Keratinocyte (primary cell): ENCODE data around the gene TH. TPM values are rescaled to one million over a fixed set of nuclear protein-coding genes. Genes with fewer than 3 reads are reported as not detected.

ENCODE experiments used
- DNase-seq: peaks from one replicate; pipeline ENCODE4 v3.0.0-alpha.2; 2011; ENCODE audit warnings: low read depth, missing footprints, low spot score
- FAIRE-seq: peaks from 2 replicates; lab custom pipeline; 2011; peaks lifted over from hg19 to GRCh38; lab: Jason Lieb, UNC
- H2AFZ ChIP-seq: 2 replicates; pipeline ENCODE4 v1.6.0; 2012; ENCODE audit warnings: low read length, control low read depth, inconsistent platforms; ENCODE audit not compliant: control insufficient read depth
- H3K27ac ChIP-seq: 2 replicates; pipeline ENCODE4 v1.5.1; 2011; ENCODE audit warnings: low read length; ENCODE audit not compliant: control insufficient read depth, insufficient read depth
- H3K27me3 ChIP-seq: 3 replicates; pipeline ENCODE4 v1.6.0; 2011; ENCODE audit warnings: low read length; ENCODE audit not compliant: control insufficient read depth, insufficient read depth; ENCODE audit errors: extremely low read depth
- H3K36me3 ChIP-seq, 2 experiments: 2 replicates in 1 of 2; 3 replicates in 1 of 2; pipeline ENCODE4 v1.5.1; 2011; ENCODE audit warnings: low read length in 2 of 2, mild to moderate bottlenecking in 1 of 2; ENCODE audit not compliant: control insufficient read depth in 2 of 2, insufficient read depth in 2 of 2; ENCODE audit errors: extremely low read depth in 1 of 2
- H3K4me1 ChIP-seq: 3 replicates; pipeline ENCODE4 v1.5.1; 2011; ENCODE audit warnings: low read length; ENCODE audit not compliant: control insufficient read depth, insufficient read depth; ENCODE audit errors: extremely low read depth
- H3K4me2 ChIP-seq: 3 replicates; pipeline ENCODE4 v1.6.0; 2011; ENCODE audit warnings: low read depth, low read length; ENCODE audit not compliant: control insufficient read depth, insufficient read depth; ENCODE audit errors: extremely low read depth
- H3K4me3 ChIP-seq, 3 experiments: fragments of 200-600 bp in 1 of 3; sonication (generic) in 1 of 3; 2 replicates in 2 of 3; 3 replicates in 1 of 3; pipeline ENCODE4 v1.5.1; 2011 to 2016; ENCODE audit warnings: low read length in 3 of 3, mild to moderate bottlenecking in 3 of 3, control low read depth in 2 of 3, inconsistent platforms in 1 of 3, low read depth in 1 of 3, mixed read lengths in 1 of 3, mixed run types in 1 of 3, moderate library complexity in 1 of 3; ENCODE audit not compliant: control insufficient read depth in 2 of 3, insufficient read depth in 2 of 3; ENCODE audit errors: extremely low read depth in 1 of 3
- H3K79me2 ChIP-seq: 2 replicates; pipeline ENCODE4 v1.6.0; 2012; ENCODE audit warnings: low read length; ENCODE audit not compliant: control insufficient read depth, insufficient read depth
- H3K9ac ChIP-seq: 3 replicates; pipeline ENCODE4 v1.6.0; 2011; ENCODE audit warnings: low read length; ENCODE audit not compliant: control insufficient read depth, insufficient read depth; ENCODE audit errors: extremely low read depth
- H3K9me1 ChIP-seq: 3 replicates; pipeline ENCODE4 v1.6.0; 2011; ENCODE audit warnings: low read length; ENCODE audit not compliant: control insufficient read depth, insufficient read depth; ENCODE audit errors: extremely low read depth
- H3K9me3 ChIP-seq: 2 replicates; pipeline ENCODE4 v1.5.1; 2012; ENCODE audit warnings: low read depth, low read length; ENCODE audit not compliant: control insufficient read depth
- H4K20me1 ChIP-seq: 3 replicates; pipeline ENCODE4 v1.6.0; 2011; ENCODE audit warnings: low read length; ENCODE audit not compliant: control insufficient read depth, insufficient read depth; ENCODE audit errors: extremely low read depth
- CTCF ChIP-seq, 3 experiments: IDR thresholded peaks in 1 of 3; conservative IDR thresholded peaks in 1 of 3; optimal IDR thresholded peaks in 1 of 3; 2 replicates in 2 of 3; 3 replicates in 1 of 3; pipeline versions ENCODE3 to v1.5.1; 2011; ENCODE audit warnings: low read length in 3 of 3, mild to moderate bottlenecking in 3 of 3, moderate library complexity in 2 of 3, control low read depth in 1 of 3, inconsistent platforms in 1 of 3; ENCODE audit not compliant: insufficient read depth in 2 of 3; ENCODE audit errors: extremely low read depth in 1 of 3
- EZH2 ChIP-seq: IDR thresholded peaks from one replicate; pipeline ENCODE4 v1.6.1; 2012; ENCODE audit warnings: inconsistent platforms, mild to moderate bottlenecking, low read length, moderate library complexity
- dilution Hi-C: fragments of 300-500 bp; cut with MboI; formaldehyde crosslinking; loops from one replicate; pipeline ENCODE4 v1.7.0; 2020; ENCODE audit warnings: low sequenced_read_pairs; ENCODE audit not compliant: extremely low pct_ligation_motif_present
- polyA plus RNA-seq, 5 experiments: library from polyadenylated mRNA; depleted of rRNA in 3 of 5; stranded (reverse) in 3 of 5; stranded (forward) in 1 of 5; unstranded in 1 of 5; fragments of >200 nt; gene quantifications; 1 replicate in 1 of 5; 2 replicates in 3 of 5; 3 replicates in 1 of 5; pipeline versions ENCODE4 v1.2.1 to v1.2.3, GENCODE V29; 2011 to 2012; ENCODE audit warnings: missing spikeins in 2 of 5, low read depth in 1 of 5, low replicate concordance in 1 of 5

The TH gene
- polyA plus RNA-seq, 1 donor (not counting 4 experiments of a cell fraction or from before 2014, with no cell fraction given), result 0.50 TPM

- dilution Hi-C loops, result no loop called here
- Histone ChIP-seq H3K9me1 (no peaks in the 10 kb centered on the region), H3K79me2 (no peaks in the 10 kb centered on the region), H3K27me3 (peaks cover 37% of the 10 kb centered on the region), H3K36me3 (no peaks in the 10 kb centered on the region), H3K4me2 (no peak overlapping the region), H3K9me3 (peaks cover 8% of the 10 kb centered on the region), H3K4me3 (no peak overlapping the region), H4K20me1 (no peaks in the 10 kb centered on the region), H3K4me1 (no peaks in the 10 kb centered on the region), H3K27ac (no peak overlapping the region), H2AFZ (no peak overlapping the region), H3K9ac (no peak overlapping the region)
- DNase-seq (no peak), FAIRE-seq (no peak)
- no peak for TF ChIP-seq CTCF (optimal IDR thresholded peaks at IDR 0.05 in 1 of 3, IDR thresholded peaks at IDR 0.05 in 1 of 3, conservative IDR thresholded peaks at IDR 0.05 in 1 of 3; ENCODE audit: extremely low read depth in 1 of 3, insufficient read depth in 2 of 3, low read length in 3 of 3)
- no peak for TF ChIP-seq EZH2
Measured at GRCh38 chr11:2120359-2121100, 51.1 kb downstream of the TH start.

GRCh38 chr11:2118677-2119076 is 52.9 kb downstream of the TH start:
- dilution Hi-C loops, result no loop called here
- Histone ChIP-seq H3K79me2 (no peaks in the 10 kb centered on the region), H3K4me1 (no peaks in the 10 kb centered on the region), H3K27ac (no peak overlapping the region), H3K9ac (no peak overlapping the region), H4K20me1 (no peaks in the 10 kb centered on the region), H3K27me3 (peaks cover 40% of the 10 kb centered on the region), H3K4me2 (no peak overlapping the region), H3K4me3 (no peak overlapping the region), H3K9me3 (peaks cover 8% of the 10 kb centered on the region), H3K9me1 (no peaks in the 10 kb centered on the region), H2AFZ (no peak overlapping the region), H3K36me3 (no peaks in the 10 kb centered on the region)
- FAIRE-seq (no peak), DNase-seq (no peak)
- TF ChIP-seq CTCF (optimal IDR thresholded peaks at IDR 0.05 in 1 of 3, IDR thresholded peaks at IDR 0.05 in 1 of 3, conservative IDR thresholded peaks at IDR 0.05 in 1 of 3; ENCODE audit: extremely low read depth in 1 of 3, insufficient read depth in 2 of 3, low read length in 3 of 3) (no peak), EZH2 (no peak)
